CD4-positive, alpha-beta T cell (primary cell): ENCODE data around the gene FSTL5. TPM values are rescaled to one million over a fixed set of nuclear protein-coding genes. Genes with fewer than 3 reads are reported as not detected.

Experiments
- ATAC-seq: fragments of 200-7000 bp; cut with Tn5 transposase; one replicate; pipeline ENCODE4 v1.10.0; 2022; ENCODE audit warnings: mild to moderate bottlenecking; ENCODE audit not compliant: poor library complexity
- CTCF ChIA-PET: fragments of 350-600 bp; sonication (Branson Sonifier 250); formaldehyde crosslinking; loops from one replicate; lab custom pipeline; 2021; ENCODE audit warnings: antibody characterized with exemption, inconsistent platforms; lab: Charles Lee
- POLR2A ChIA-PET: fragments of 350-600 bp; sonication (Branson Sonifier 250); formaldehyde crosslinking; loops from one replicate; lab custom pipeline; 2021; ENCODE audit warnings: antibody characterized with exemption, inconsistent platforms; lab: Charles Lee
- DNase-seq, 14 experiments: peaks; one replicate each; pipeline ENCODE4 v3.0.0-alpha.2; 2013 to 2020; ENCODE audit warnings: mixed read lengths in 2 of 14
- H3K27ac ChIP-seq, 2 donors: one replicate each; pipeline versions ENCODE4 v1.5.1 to v1.7.0; 2013; ENCODE audit warnings: low read length in 2 of 2, low read depth in 1 of 2, mild to moderate bottlenecking in 1 of 2
- H3K27me3 ChIP-seq, 2 experiments: 1 replicate in 1 of 2; 2 replicates in 1 of 2; pipeline versions ENCODE4 v1.6.1 to v1.7.0; 2013; ENCODE audit warnings: low read length in 2 of 2, control low read depth in 1 of 2, mild to moderate bottlenecking in 1 of 2, moderate library complexity in 1 of 2; ENCODE audit not compliant: insufficient read depth in 2 of 2, control insufficient read depth in 1 of 2
- H3K36me3 ChIP-seq: one replicate; pipeline ENCODE4 v1.6.1; 2013; ENCODE audit warnings: low read length, control low read depth; ENCODE audit not compliant: insufficient read depth
- H3K4me1 ChIP-seq: one replicate; pipeline ENCODE4 v1.6.1; 2013; ENCODE audit warnings: low read length, control low read depth; ENCODE audit not compliant: insufficient read depth
- H3K4me3 ChIP-seq: one replicate; pipeline ENCODE4 v1.5.1; 2013; ENCODE audit warnings: mild to moderate bottlenecking, low read length, moderate library complexity
- H3K9me3 ChIP-seq, 2 experiments: 1 replicate in 1 of 2; 2 replicates in 1 of 2; pipeline versions ENCODE4 v1.6.1 to v1.7.0; 2013; ENCODE audit warnings: low read length in 2 of 2, mild to moderate bottlenecking in 2 of 2, control low read depth in 1 of 2, moderate library complexity in 1 of 2; ENCODE audit not compliant: control insufficient read depth in 1 of 2, insufficient read depth in 1 of 2
- H3K27ac Mint-ChIP-seq: one replicate; pipeline ENCODE4 v1.8.0; 2020; ENCODE audit warnings: mixed read lengths
- H3K27me3 Mint-ChIP-seq: one replicate; pipeline ENCODE4 v1.8.0; 2021; ENCODE audit warnings: mixed read lengths
- H3K36me3 Mint-ChIP-seq: one replicate; pipeline ENCODE4 v1.8.0; 2021; ENCODE audit warnings: low read depth, mixed read lengths
- H3K4me1 Mint-ChIP-seq: one replicate; pipeline ENCODE4 v1.8.0; 2021; ENCODE audit warnings: low read depth, mixed read lengths
- H3K4me3 Mint-ChIP-seq: one replicate; pipeline ENCODE4 v1.8.0; 2020; ENCODE audit warnings: mild to moderate bottlenecking, mixed read lengths
- H3K9me3 Mint-ChIP-seq: one replicate; pipeline ENCODE4 v1.8.0; 2020; ENCODE audit warnings: mixed read lengths
- CTCF ChIP-seq: fragments of 200-600 bp; IDR thresholded peaks from one replicate; pipeline ENCODE4 v1.8.0; 2022; ENCODE audit warnings: antibody characterized with exemption, mild to moderate bottlenecking
- intact Hi-C, 2 experiments: fragments of 100-400 bp; cut with DNase I in 1 of 2; cut with micrococcal nuclease in 1 of 2; formaldehyde crosslinking; loops; one replicate each; pipeline versions ENCODE4 v1.15.1 to v1.9.0; 2023 to 2025; cut with DNase I, micrococcal nuclease
- total RNA-seq, 174 experiments: library from RNA in 2 of 174; stranded (reverse) in 2 of 174; gene quantifications; one replicate each; pipeline ENCODE4 v1.2.3 and lab custom pipeline; 2021 to 2026

The FSTL5 gene
- total RNA-seq, 2 experiments from 2014 or later = not detected

- no peaks in the 10 kb centered on the region for H3K9me3 Mint-ChIP-seq
- Histone ChIP-seq H3K4me3 (no peak overlapping the region), H3K27ac (no peak overlapping the region), H3K36me3 (no peaks in the 10 kb centered on the region), H3K27me3 (no peaks in the 10 kb centered on the region), H3K4me1 (no peaks in the 10 kb centered on the region), H3K9me3 (no peaks in the 10 kb centered on the region)
- no peak for DNase-seq
- H3K36me3 Mint-ChIP-seq = no peaks in the 10 kb centered on the region
- ChIA-PET POLR2A (no interaction called here), CTCF (no interaction called here)
- TF ChIP-seq CTCF = no peak
- ATAC-seq = no peak
- H3K4me1 Mint-ChIP-seq = no peaks in the 10 kb centered on the region
- intact Hi-C loops = no loop called here
- H3K27ac Mint-ChIP-seq = no peak overlapping the region
- H3K4me3 Mint-ChIP-seq = no peak overlapping the region
- no peaks in the 10 kb centered on the region for H3K27me3 Mint-ChIP-seq
Observed at GRCh38 chr4:161554372-161554990, 609.3 kb downstream of the FSTL5 start.

- H3K4me3 Mint-ChIP-seq = no peak overlapping the region
- ATAC-seq = no peak
- Histone ChIP-seq H3K4me1 (no peaks in the 10 kb centered on the region), H3K36me3 (no peaks in the 10 kb centered on the region), H3K27ac (no peak overlapping the region), H3K4me3 (no peak overlapping the region), H3K9me3 (no peaks in the 10 kb centered on the region), H3K27me3 (no peaks in the 10 kb centered on the region)
- no peak for DNase-seq
- H3K27ac Mint-ChIP-seq = no peak overlapping the region
- peaks cover 3% of the 10 kb centered on the region for H3K9me3 Mint-ChIP-seq
- H3K4me1 Mint-ChIP-seq = no peaks in the 10 kb centered on the region
- ChIA-PET POLR2A (no interaction called here), CTCF (no interaction called here)
- H3K36me3 Mint-ChIP-seq = no peaks in the 10 kb centered on the region
- intact Hi-C loops = no loop called here
- TF ChIP-seq CTCF = no peak
- H3K27me3 Mint-ChIP-seq = no peaks in the 10 kb centered on the region
Observed at GRCh38 chr4:161546902-161547301, 616.9 kb downstream of the FSTL5 start.

- Histone ChIP-seq H3K9me3 (no peaks in the 10 kb centered on the region), H3K36me3 (no peaks in the 10 kb centered on the region), H3K4me3 (no peak overlapping the region), H3K27ac (no peak overlapping the region), H3K27me3 (no peaks in the 10 kb centered on the region), H3K4me1 (no peaks in the 10 kb centered on the region)
- Mint-ChIP-seq H3K4me1 (no peaks in the 10 kb centered on the region), H3K27ac (no peak overlapping the region), H3K9me3 (peaks cover 9% of the 10 kb centered on the region), H3K27me3 (no peaks in the 10 kb centered on the region), H3K4me3 (no peak overlapping the region), H3K36me3 (no peaks in the 10 kb centered on the region)
- ChIA-PET CTCF (no interaction called here), POLR2A (no interaction called here)
- no peak for TF ChIP-seq CTCF
- intact Hi-C loops = no loop called here
- no peak for DNase-seq
- ATAC-seq = no peak
Observed at GRCh38 chr4:161540265-161540664, 623.5 kb downstream of the FSTL5 start.
